GM21360 (cell line): ENCODE measurements around the gene TCEANC2.

Experiments
- ATAC-seq: cut with Tn5 transposase; IDR thresholded peaks from one replicate; pipeline ENCODE4 v1.9.1; 2021; ENCODE audit warnings: mild to moderate bottlenecking, moderate library complexity; ENCODE audit not compliant: unreplicated experiment

Gene TCEANC2

DNA sequence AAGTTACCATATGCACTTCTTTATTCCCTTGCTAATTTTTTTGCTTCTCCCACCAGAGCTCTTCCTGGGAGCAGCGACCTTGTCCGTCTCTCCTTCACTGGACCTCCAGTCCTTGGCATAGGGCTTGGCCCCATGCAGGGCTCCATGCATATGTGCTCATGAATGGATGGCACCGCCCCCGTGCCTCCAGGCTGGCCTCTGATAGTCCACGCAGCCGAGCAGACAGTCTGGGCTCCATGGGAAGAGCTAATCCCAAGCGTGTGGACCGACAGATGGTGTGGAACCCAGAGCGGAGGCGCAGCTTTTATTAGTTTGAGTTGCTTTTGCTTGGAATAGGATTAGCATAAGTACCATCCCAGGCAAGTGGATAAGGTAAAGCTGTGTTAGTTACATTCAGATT, 57.6 kb downstream of the TCEANC2 start:
- ATAC-seq, result no peak

DNA sequence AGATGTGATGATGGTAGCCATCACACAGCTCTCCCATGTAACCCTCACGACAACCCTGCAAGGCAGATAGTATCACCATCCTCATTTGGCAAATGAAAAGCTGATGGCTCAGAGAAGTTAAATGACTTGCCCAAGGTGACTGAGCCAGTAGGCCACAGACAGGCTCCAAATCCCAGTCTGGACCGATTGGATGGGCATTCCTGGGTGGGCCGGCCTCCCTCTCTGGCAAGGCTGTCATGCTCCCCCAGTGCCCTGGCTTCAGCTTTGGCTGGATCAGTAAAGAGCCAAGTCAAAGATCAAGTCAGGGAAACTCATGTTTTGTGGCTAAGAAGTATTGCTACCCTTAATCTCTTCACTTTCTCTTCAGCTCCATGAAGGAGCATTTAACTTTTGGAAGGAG, 58.2 kb downstream of the TCEANC2 start:
- ATAC-seq, result no peak

DNA sequence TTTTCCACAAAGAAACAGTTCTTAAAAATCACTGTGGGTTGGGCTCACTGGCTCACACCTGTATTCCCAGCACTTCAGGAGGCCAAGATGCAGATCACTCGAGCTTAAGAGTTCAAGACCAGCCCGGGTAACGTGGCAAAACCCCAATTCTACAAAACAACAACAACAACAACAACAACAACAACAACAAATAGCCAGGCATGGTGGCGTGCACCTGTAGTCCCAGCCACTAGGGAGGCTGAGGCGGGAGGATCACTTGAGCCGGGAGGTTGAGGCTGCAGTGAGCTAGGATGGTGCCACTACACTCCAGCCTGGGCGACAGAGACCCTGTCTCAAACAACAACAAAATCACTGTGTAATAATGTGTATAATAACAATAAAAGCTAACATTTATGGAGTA, 58.6 kb downstream of the TCEANC2 start:
- ATAC-seq, result no peak

DNA sequence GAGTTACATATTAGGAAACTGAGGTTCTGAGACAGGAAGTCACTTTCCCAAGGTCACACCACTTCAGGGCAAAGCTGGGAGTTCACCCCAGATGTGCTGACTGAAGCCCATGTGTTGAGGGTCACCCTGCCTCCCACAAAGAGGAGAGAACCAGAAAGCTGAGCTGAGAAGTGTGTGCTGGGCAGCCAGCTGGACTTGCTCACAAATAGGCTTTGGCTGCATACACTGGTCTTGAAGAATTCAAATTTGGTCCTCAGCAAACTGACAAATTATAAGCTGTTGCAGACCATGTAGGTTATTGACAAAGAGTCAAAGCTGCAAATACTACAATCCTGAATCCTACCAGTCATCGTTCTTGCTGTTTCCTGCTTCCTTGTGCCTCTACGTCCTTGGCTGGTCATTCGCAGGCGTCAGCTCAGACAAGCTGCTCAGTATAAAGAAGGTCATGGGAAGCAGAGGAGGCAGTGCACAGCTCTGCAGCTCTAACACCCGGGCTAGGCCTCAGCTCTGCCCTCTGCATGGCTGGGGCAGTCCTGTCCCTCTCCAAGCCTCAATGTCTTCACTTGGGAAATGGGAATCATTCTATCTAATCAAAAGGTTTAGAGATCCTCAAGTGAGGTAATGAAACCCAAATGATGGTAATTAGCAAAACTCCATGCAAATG, 59.4 kb downstream of the TCEANC2 start:
- ATAC-seq, result no peak

DNA sequence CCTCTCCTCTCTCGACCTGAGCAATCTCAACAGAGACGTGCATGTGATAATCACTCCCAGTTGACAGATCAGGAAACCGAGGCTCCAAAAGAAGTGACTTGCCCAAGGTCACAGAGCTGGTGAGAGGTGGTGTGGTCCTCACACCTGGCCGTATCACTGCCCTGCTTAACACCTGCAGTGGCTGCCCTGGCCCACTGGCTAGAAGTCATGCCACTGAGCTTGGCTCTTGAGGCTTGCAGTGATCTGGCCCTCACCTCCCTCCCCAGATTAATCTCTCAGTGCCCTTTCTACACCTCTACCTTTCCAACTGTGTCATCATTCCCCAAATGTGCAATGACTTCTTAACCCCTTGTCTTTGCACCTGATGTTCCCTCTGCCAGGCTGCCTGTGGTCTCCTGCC, 60.6 kb downstream of the TCEANC2 start:
- no peak for ATAC-seq

DNA sequence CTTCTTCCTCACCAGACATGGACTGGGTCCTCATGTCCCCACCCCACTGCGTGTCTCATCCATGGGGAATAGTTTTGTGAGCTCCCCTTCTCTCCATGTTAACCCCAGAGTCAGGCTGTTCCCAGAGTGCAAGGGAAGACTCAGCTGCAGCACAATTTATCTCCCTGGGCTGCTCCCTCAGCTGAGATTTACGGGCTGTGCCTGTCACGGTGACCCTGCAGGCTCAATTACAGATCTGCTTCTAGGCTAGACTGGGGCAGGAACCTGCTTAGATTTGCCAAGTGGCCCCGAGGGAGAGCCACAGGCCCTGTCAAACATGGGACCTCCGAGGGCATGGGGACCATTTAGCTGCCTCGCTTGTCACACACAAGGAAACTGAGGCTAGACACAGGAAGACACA, 61.5 kb downstream of the TCEANC2 start:
- ATAC-seq, result no peak

DNA sequence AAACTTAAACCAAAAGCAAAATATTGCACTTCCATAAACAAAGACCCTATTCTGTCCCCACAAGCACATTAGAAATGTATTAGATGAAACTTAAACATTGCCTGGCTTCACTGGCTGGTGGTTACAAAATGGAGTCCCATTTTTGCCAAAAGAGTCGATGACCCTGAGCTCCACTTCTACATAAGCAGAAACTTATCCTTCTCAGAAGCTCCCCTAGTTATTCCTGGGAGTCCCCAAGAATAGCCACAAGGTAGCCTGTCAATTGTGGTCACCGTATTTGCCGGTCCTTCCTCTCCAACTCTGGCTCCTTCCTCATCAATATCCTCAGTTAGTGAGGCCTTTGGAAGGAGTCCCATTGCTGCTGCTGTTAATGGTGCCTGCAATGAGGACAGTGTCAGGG, 62.1 kb downstream of the TCEANC2 start:
- no peak for ATAC-seq

DNA sequence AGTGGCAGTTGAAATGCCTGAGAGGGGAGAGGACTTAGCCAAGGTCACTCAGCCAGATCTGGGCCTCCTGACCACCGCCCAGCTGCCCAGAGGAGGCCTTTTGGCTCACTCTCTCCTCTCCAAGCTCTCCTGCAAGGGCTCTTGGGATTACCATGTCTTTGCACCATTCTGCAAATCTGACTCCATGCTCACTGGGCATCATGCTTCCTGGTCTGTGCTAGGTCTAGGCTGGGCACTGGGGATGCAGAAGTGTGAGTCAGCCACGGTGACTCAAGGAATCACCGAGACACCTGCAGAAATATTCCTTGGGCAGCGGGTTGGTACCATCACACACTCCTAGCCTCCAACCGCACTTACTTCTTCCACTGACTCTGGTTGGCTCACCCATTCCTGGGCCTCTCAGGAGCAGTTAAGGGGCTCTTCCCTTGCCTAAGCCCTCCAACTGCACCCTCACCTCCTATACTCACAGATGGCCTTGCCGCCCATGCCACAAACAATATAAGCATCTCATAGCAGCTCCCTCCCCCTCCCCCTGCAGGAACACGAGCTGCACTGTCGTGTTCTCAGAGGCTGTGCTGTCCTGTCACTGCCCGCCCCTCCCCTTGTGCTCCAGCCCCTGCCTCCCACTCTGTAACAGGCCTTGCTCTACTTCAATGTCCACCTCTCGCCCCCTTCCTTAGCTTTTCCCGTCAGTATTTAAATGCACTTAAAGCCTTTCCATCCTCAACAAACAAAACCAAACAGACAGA, 64.6 kb downstream of the TCEANC2 start:
- no peak for ATAC-seq

DNA sequence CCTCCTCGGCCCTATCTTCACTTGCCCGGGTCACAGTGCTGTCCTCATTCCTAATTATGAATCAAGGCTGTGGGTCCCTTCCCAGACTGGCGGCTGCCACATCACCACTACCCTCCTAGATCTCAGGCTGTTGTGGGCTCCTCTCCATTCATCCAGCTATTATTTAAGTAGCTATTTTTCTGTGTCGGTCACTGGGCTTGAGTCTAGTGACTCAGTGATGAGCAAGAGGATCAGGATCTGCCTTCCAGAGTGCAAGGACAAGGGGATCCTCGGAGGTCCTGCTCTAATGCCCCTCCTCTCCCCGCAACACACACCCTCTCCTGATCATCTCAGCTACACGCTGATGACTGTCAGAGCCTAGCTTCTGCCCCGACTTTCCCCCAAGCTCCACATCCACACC, 65.3 kb downstream of the TCEANC2 start:
- no peak for ATAC-seq

DNA sequence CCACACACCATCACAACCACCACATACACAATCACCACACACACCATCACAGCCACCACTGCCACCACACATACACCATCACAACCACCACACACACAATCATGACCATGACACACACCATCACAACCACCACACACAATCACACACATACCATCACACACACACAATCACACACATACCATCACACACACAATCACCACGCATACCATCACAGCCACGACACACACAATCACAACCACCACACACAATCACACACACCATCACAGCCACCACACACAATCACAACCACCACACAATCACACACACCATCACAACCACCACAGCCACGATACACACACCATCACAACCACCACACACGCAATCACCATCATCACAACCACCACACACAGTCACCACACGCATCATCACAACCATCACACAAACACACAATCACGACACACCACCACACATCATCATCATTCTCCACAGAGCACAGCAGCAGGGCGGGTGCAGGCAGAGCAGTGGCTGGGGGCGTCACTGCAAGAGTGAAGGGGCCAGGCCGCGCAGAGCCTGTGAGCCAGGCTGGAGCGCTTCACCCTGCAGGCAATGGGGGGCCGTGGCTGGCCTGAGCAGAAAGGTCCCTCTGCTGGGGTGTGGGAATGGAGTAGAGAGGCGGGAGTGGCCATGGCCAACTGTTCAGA, 66.8 kb downstream of the TCEANC2 start:
- ATAC-seq, result no peak

DNA sequence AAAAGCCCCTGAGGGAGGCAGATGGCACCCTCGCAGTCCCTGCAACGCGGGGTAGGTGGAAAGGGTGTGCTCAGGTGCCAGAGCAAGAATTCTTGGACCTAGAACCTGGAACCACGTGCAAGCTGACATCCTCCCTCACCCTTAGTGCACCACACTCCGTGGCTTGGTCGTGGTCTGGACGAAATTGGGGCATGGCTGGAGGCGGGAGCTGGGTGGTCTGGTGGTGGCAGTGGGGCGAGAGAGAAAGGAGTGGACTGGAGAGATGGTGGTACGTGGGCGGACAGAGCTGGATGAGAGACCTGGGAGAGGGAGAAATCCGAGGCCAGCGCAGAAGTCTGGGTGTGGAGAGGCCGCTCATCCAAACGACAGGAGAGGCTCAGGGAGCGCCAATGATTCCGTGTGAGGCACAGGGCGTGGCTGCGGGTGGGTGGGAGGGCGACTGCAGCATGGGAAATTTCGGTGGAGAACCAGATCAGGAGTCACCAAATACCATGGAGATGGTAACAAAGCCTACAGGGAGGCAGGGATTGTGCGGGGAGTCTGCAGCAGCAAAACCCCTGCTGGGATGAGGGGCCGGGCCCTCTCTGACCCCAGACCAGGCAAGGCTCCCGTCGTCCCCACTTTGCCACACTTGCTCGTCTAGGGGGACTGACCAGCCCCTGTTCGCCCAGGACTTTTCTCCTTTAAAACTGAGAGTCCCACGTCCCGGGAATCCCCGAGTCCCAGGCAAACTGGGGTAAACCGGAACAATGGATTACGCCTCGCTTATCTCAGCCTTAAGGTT, 67.5 kb downstream of the TCEANC2 start:
- no peak for ATAC-seq

DNA sequence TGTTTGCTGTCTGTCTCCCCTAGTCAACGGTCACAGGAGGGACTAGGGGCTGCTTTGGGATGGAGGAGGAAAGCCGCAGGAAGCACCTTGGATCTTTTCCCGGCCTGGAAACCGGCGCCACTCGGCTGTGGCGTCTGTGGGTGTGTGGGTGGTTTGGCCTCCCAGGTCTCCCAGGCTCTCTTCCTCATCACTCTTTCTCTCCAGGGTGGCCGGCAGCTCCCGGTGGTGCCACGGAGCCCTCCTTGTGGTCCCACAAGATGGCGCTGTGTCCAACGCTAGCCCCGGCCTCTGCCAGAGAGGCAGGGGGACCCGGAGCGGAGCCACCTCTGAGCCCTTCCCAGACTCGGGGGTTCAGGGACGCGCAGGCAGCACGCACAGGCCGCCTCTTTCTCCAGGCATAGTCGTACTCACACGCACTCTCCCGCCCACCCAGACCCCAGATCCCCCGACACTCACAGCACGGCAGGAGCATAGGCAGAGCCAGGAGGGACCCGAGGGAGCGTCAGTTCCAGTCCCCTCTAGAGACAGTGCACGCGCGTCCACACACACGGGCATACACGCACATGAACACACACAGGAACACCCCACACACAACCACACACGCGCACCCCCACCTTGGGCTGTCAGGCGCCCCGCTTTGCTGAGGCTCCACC, 68.2 kb downstream of the TCEANC2 start:
- no peak for ATAC-seq

DNA sequence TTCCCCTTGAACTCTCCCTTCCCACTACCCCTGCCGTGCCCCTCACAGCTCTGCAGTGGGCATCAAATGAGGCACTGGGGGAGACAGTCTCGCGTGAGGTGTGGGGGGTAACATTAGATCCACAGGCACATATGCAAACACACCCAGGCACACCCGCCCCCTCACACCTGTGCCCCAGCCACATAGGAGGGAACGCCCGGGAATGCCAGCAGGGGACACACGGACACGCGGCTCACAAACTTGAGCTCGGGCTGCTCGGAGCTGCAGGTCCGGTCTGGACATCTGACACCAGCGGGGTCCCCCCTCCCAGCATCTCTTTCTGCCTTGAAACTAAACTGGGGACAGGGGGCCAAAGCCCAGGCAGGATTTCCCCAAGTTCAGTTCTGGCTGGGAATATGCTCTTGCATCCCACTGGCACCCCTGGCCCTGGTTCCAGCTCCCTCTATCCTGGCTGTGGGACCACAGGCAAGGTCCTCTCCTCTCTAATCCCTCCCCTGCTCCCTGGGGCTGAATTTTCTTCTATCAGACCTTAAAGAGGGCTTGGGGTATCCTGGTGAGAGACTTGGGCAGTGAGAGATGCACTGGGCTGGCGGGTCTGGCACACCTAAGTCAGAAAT, 68.8 kb downstream of the TCEANC2 start:
- ATAC-seq, result no peak

DNA sequence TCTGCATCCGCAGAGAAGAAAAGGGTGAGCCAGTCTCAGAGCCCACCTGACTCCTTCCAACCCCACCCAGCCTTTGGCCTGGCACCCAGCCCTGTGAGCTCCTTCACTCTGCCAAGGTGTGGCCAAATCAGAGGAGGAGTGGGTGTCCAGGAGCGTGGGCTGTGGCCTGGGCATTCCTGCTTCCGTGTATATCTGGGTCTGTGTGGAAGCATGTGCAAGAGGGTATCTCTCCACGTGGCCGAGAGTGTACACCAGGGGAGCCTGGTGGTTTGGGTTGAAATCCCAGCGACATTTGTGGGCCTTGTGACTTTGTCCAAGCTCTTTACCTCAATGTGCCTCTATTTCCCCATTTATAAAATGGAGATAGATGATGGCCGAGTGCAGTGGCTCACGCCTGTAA, 69.6 kb downstream of the TCEANC2 start:
- no peak for ATAC-seq

DNA sequence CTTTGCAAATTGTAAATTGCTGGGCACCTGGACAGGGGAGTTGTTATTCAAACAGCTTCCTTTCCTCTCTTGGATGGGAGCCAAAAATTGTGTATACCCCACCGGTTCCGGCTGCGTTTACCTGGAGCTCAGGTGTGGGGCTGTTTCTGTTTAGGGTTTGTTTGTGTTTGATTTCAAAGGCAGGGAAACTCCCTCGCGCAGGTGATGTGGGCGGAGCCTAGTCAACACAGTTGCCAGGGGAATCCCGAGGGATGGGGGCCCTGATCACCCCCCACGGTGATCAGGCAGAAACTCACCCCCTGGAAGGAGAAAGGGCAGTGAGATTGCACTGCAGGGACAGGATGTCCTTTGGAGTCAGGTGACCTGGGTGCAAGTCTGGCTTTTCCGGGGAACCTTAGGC, 71.1 kb downstream of the TCEANC2 start:
- no peak for ATAC-seq

DNA sequence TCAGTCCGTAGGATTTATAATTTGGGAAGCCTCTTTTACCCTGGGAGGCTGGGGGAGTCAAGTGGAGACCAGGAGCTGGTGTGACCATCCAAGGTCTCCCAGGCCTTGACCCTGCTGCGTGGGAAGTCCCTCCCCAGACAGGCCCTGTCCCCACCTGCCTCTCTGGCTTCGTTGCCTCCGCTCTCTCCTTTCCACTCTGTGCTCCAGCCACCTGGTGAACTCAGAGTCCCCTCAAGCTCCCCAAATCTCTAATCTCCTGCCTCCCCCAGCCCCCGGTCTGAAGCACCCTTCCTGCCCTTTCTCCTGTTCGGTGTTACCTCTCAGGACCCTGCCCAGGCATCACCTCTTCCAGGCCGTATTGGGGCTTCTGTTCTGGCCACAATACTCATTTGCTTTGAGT, 71.5 kb downstream of the TCEANC2 start:
- no peak for ATAC-seq

DNA sequence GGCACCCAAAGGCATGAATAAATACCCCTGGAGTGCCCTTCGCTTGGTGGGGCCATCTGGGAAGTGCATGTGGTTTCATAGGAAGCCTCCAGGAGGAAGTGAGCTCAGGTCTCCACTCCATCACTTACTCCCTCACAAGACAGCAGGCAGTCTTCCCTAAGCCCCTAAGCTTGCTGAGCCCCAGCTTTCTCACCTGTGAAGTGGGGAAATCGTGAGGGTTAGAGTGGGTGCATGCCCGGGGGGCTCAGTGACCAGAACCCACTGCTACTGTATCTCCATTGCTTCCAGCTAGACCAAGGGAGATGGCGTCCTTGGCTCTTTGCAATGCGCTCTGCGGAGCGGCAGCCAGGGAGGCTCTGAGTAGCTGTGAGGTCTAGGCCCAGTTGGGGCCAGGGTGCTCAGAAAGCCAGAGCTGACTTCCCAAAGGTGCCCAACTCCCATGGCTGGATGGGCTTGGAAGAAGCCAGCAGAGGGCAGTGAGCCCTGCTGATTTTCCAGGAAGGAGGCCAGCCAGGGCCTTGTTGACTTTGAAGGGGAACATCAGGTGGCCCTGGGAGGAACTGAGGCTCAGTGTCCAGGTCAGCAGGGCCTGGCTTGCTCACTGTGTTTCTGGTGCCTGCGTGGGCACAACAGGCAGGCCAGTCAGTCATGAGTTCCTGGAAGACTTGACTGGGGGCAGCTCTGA, 72.1 kb downstream of the TCEANC2 start:
- no peak for ATAC-seq

DNA sequence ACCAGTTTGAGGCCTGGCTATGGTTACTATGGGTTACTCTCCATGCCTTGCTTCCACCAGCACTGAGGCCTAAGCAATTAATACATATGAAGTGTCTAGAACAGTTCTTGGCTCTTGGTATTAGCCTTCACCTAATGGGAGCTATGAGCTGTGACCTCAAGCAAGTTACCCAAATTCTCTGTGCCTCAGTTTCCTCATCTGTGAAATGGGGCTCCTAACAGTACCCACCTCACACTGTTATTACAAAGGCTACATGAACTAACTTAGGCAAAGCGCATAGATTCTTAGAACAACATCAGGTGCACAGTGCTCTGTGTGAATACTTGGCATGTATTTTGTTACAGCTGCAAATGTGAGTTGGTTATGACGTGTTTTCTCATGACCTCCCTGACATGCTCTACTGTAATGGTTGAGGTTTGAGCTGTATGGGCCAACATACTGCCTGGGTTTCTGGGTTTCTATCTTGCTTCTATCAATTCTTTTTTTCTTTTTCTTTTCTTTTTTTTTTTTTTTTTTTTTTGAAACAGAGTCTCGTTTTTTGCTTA, 72.9 kb downstream of the TCEANC2 start:
- no peak for ATAC-seq

DNA sequence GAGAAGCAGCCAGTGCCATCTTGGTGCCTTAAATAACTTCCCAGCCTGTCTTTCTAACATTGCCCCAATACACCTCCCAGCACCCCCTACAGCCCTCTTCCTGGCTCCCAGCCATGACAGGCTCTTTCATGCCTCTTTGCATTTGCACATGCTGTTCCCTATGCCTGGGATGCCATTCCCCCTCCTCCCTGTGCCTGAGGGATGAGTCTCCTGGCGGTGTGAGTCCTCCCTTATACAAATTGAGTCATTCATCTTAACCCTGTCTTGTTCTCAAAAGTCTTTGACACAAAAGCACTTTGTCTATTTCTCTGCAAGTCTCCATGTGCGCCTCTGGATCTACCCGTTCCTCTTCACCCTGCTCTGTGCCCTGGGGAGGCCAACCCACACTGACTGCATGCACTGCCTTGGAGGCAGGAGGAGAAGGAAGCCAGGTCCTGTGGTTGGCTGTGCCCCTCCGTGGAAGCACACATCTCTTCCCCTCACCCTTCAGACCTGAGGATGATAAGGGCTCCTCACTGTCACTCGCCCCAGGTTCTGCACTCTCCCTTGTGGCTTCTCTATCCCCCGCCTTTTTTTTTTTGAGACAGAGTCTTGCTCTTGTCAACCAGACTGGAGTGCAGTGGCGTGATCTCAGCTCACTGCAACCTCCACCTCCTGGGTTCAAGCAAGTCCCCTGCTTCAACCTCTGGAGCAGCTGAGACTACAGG, 74.3 kb downstream of the TCEANC2 start:
- no peak for ATAC-seq
